Activated CD8-positive, alpha-beta memory T cell treated with anti-CD3 and anti-CD28 coated beads, Interleukin-2, amount 10 ng/mL, durations not matched to agents 7 days and 5 days (primary cell): ENCODE results near the gene RNF4. TPM values are rescaled to one million over a fixed set of nuclear protein-coding genes. Genes with fewer than 3 reads are reported as not detected.

Experiments used
- ATAC-seq: fragments of 150-1000 bp; cut with Tn5 transposase; one replicate; pipeline ENCODE4 v1.10.0; 2021; ENCODE audit warnings: moderate library complexity
- CTCF ChIA-PET: fragments of 350-600 bp; sonication (Branson Sonifier 250); formaldehyde crosslinking; loops from one replicate; lab custom pipeline; 2021; ENCODE audit warnings: antibody characterized with exemption; lab: Charles Lee
- DNase-seq: peaks from one replicate; pipeline ENCODE4 v3.0.0-alpha.2; 2020
- H3K27ac Mint-ChIP-seq: one replicate; pipeline ENCODE4 v1.8.0; 2021; ENCODE audit warnings: mild to moderate bottlenecking, mixed read lengths
- H3K27me3 Mint-ChIP-seq: one replicate; pipeline ENCODE4 v1.8.0; 2021; ENCODE audit warnings: mixed read lengths
- H3K36me3 Mint-ChIP-seq: one replicate; pipeline ENCODE4 v1.8.0; 2021; ENCODE audit warnings: mild to moderate bottlenecking, mixed read lengths
- H3K4me1 Mint-ChIP-seq: one replicate; pipeline ENCODE4 v1.8.0; 2021; ENCODE audit warnings: mixed read lengths
- H3K4me3 Mint-ChIP-seq: one replicate; pipeline ENCODE4 v1.8.0; 2021; ENCODE audit warnings: mild to moderate bottlenecking, moderate library complexity, mixed read lengths
- H3K9me3 Mint-ChIP-seq: one replicate; pipeline ENCODE4 v1.8.0; 2022; ENCODE audit warnings: low read depth, mixed read lengths
- total RNA-seq, 2 experiments: library from RNA; stranded (reverse); gene quantifications; one replicate each; pipeline ENCODE4 v1.2.3, GENCODE V29; 2021

The RNF4 gene
- total RNA-seq, 2 experiments from 2014 or later, result 108 to 116 TPM

DNA sequence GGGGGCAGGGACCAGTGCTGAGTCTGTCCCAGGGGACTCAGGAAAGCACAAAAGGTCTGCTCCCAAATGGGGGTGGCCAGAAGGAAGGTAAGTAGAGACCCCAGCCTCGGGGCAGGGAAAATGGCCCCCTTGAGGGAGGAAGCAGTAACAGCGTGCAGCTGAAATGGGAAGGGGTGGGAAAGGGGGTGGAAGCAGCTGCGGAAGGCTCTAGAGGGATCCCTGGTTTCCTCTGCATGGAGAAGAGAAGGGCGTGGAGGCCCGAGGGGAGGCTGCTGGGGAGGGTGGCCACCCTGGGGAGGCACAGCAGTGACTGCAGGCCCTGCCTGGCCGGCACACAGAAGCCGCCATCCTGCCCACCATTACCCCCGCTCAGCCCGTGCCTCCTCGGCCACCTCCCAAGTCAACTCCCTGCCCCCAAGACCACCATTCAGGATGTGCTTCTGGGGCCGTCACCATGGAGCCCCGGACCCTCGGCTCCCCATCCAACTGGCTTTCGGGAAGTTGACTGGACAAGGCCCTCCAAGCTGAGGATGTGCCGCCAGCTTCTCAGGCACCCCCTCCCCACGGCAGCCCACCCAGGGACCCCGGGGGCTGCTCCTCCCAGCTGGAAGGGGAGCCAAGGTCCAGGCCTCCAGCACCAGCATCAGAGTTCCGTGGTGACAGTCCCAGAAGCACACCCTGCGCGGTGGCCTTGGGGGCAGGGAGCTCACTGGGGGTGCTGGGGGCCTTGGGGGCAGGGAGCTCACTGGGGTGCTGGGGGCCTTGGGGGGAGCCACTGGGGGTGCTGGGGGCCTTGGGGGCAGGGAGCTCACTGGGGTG is 26.5 kb upstream of the RNF4 start:
- no peaks in the 10 kb centered on the region for H3K9me3 Mint-ChIP-seq
- no peaks in the 10 kb centered on the region for H3K27me3 Mint-ChIP-seq
- ATAC-seq (no peak), DNase-seq (no peak)
- no peak overlapping the region for H3K4me3 Mint-ChIP-seq
- no peak overlapping the region for H3K27ac Mint-ChIP-seq
- H3K4me1 Mint-ChIP-seq, result peaks cover 3% of the 10 kb centered on the region
- no peaks in the 10 kb centered on the region for H3K36me3 Mint-ChIP-seq
- CTCF ChIA-PET, result interaction anchor here (0.7 to 7.9 kb wide), 24 partner anchors 9 to 513 kb away, joined by 3 to 71 read pairs (median 6); partner anchors contain the start of genes CFAP99, HAUS3, POLN and RNF4

DNA sequence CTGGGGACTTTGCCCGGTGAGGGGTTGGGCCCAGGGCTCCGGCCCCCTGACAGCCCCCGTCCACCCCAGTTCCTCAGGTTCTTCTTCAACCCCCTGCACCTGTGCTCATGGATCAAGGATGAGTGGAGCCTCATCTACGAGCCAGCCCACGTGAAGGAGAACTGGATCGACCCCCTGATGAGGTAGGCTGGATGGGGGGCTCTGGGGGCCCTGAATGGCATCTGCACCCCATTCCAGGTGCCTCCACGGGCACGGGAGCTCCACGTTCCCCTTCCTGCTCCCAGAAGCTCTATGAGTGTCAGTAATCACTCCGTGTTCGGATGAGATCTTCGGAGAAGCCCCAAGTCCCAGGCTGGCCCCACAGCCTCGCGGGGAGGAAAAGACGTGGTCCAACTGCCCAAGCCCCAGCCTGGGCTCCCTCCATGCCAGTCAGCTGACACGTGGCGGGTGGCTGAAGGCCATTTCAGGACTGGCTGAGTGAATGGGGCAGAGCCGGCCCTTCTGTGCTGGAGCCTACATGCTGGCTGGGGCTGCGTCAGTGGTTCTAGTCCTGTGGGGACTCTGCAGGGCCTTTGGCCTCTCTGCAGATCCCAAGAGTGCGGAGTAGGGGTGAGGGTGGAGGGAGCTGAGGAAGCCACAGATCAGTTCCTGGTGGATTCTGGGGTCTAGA is 25.7 kb upstream of the RNF4 start:
- Mint-ChIP-seq H3K4me1 (peaks cover 3% of the 10 kb centered on the region), H3K4me3 (no peak overlapping the region), H3K27me3 (no peaks in the 10 kb centered on the region), H3K36me3 (no peaks in the 10 kb centered on the region), H3K9me3 (no peaks in the 10 kb centered on the region), H3K27ac (no peak overlapping the region)
- DNase-seq, result no peak
- no peak for ATAC-seq
- CTCF ChIA-PET, result interaction anchor here (2.1 to 7.9 kb wide), 6 partner anchors 15 to 224 kb away, joined by 6 to 71 read pairs (median 12); partner anchors contain the start of genes HAUS3, POLN and RNF4

DNA sequence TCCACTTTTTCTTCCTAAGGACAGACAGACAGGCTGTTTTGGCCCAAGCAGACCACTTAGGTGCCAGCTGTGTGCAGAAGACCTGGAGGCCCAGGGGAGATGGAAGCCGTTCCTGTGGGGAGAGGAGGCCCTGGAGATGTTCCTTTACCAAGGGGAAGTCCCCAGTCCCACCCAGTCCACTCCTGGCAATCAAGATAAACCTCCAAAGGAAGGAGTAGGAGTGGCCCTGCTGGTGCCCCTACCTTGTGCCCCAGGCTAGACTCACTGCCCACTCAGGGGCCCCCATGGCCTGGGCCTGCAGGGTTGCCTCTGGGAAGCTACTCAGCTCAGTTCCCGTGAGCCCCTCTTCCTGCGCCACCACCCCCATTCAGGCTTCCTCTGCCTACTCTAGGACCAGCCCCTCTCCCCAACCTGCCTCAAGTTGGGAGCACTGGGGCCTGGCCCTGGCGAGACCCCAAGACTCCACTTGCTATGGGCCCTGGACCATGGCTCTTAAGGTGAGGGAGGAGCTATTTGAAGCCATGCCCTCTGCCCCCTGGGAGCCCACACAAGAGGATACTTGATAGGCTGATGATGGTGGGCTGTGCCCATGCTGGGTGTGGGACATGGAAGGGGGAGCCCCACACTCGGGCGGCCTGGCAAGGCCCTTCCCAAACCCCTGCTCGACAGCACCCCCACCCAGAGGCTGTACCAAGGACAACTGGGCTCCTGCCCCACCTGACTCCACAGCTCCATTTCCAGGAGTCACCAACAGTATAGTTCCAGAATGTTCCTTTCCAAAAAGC is 24.8 kb upstream of the RNF4 start:
- Mint-ChIP-seq H3K4me3 (no peak overlapping the region), H3K36me3 (no peaks in the 10 kb centered on the region), H3K27me3 (no peaks in the 10 kb centered on the region), H3K9me3 (no peaks in the 10 kb centered on the region), H3K4me1 (peaks cover 3% of the 10 kb centered on the region), H3K27ac (no peak overlapping the region)
- CTCF ChIA-PET, result interaction anchor here (1.7 to 7.9 kb wide), 2 partner anchors 18 to 225 kb away, joined by 5 to 71 read pairs; no protein-coding TSS in a partner anchor
- DNase-seq (no peak), ATAC-seq (no peak)

DNA sequence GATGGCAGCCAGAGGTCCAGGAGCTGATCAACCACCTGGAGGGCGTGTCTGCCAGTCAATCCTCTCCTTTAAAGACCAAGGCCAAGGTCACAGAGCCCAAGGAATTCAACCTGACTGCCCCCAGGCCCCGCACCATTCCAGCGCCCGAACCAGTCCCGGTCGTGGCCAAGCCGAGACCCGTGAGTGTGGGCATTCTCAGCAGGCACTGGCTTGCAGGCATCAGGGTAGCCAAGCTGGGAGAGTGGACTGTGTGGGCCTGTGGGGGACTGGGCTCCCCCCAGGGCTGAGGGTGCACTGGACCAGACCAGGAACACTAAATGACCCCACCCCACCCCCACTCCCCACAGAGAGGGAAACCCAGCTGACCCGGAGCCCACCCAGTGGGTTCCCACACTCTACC is 23.8 kb upstream of the RNF4 start:
- Mint-ChIP-seq H3K4me3 (no peak overlapping the region), H3K4me1 (peaks cover 3% of the 10 kb centered on the region), H3K9me3 (no peaks in the 10 kb centered on the region), H3K27ac (no peak overlapping the region), H3K27me3 (no peaks in the 10 kb centered on the region), H3K36me3 (no peaks in the 10 kb centered on the region)
- DNase-seq, result no peak
- no peak for ATAC-seq
- CTCF ChIA-PET, result interaction anchor here (1.7 to 7.9 kb wide), 2 partner anchors 17 to 226 kb away, joined by 5 to 71 read pairs; no protein-coding TSS in a partner anchor

DNA sequence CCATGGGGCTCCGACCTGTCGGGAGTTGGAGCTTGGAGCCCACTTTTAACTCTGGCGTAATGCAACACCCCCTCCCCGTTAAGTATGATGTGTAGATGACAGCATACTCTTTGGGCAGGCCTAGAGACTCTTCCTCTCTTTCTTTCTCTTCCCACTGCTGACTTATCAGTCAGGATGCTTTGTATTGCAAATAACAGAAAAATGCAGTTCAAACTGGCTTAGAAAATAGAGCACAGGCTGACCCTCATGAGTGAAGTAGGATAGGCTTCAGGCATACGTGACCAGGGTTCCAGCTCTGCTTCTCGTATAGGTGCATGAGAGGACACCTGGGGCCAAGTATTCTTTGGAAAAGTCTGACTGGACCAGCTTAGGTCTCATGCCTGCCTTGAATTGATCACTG is 23.3 kb upstream of the RNF4 start:
- ATAC-seq (no peak), DNase-seq (no peak)
- Mint-ChIP-seq H3K36me3 (no peaks in the 10 kb centered on the region), H3K4me3 (no peak overlapping the region), H3K9me3 (no peaks in the 10 kb centered on the region), H3K27ac (no peak overlapping the region), H3K4me1 (peaks cover 3% of the 10 kb centered on the region), H3K27me3 (no peaks in the 10 kb centered on the region)
- CTCF ChIA-PET, result interaction anchor here (1.7 to 7.9 kb wide), 2 partner anchors 17 to 227 kb away, joined by 5 to 71 read pairs; no protein-coding TSS in a partner anchor

DNA sequence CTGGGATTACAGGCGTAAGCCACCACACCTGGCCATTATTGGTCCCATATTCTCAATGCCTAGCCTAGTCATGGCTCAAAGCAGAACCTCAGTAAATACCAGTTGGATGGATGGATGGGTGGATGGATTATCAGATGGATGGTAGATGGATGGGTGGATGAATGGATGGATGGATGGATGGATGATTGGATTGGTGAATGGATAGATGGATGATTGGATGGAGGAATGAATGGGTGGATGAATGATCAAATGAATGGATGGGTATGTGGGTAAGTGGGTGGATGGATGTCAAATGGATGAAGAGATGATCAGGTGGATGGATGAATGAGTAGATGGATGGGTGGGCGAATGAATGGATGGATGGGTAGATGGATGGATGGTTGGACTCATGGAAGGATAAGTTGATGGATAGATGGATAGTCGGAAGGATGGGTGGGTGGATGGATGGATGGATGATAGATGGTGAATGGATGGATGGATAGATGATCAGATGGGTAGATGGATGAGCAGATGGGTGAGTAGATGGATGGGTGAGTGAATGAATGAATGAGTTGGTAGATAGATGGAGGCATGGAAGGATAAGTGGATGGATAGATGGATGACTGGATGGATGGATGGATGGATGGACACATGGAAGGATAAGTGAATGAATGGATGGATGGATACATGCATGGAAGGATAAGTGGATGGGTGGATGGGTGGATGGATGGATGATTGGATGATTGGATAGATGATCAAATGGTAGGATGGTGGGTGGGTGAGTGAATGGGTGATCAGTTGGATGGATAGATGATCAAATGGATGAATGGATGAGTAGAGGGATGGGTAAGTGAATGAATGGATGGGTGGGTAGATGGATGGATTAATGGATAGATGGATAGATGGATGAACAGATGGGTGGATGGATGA is 22.0 kb upstream of the RNF4 start:
- H3K4me3 Mint-ChIP-seq, result no peak overlapping the region
- CTCF ChIA-PET, result interaction anchor here (7.9 kb wide), 1 partner anchor 228 kb away, joined by 71 read pairs; no protein-coding TSS in a partner anchor
- ATAC-seq (no peak), DNase-seq (no peak)
- H3K27me3 Mint-ChIP-seq, result no peaks in the 10 kb centered on the region
- H3K9me3 Mint-ChIP-seq, result no peaks in the 10 kb centered on the region
- H3K27ac Mint-ChIP-seq, result no peak overlapping the region
- H3K4me1 Mint-ChIP-seq, result no peaks in the 10 kb centered on the region
- no peaks in the 10 kb centered on the region for H3K36me3 Mint-ChIP-seq

DNA sequence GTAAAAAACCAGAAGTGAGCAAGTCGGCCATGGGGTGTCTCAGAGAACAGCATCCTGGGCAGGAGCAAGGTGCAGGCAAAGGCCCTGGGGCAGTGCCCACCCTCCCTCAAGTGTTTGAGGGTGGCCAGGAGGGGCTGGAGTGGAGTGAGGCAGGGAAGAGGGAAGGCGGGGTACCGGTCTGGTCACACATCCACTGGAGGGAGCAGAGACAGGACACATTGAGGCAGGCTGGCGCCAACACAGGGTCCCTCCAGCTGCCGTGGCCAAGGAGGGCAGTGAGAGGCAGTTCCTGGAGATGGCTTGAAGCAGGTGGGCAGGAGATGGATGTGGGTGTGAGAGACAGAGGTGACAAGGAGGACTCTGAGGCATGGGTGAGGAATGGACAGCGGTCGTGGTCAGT is 20.3 kb upstream of the RNF4 start:
- H3K27me3 Mint-ChIP-seq, result no peaks in the 10 kb centered on the region
- no peaks in the 10 kb centered on the region for H3K36me3 Mint-ChIP-seq
- DNase-seq, result no peak
- no peaks in the 10 kb centered on the region for H3K9me3 Mint-ChIP-seq
- no peak overlapping the region for H3K27ac Mint-ChIP-seq
- no peaks in the 10 kb centered on the region for H3K4me1 Mint-ChIP-seq
- CTCF ChIA-PET, result no interaction called here
- ATAC-seq, result no peak
- H3K4me3 Mint-ChIP-seq, result no peak overlapping the region

DNA sequence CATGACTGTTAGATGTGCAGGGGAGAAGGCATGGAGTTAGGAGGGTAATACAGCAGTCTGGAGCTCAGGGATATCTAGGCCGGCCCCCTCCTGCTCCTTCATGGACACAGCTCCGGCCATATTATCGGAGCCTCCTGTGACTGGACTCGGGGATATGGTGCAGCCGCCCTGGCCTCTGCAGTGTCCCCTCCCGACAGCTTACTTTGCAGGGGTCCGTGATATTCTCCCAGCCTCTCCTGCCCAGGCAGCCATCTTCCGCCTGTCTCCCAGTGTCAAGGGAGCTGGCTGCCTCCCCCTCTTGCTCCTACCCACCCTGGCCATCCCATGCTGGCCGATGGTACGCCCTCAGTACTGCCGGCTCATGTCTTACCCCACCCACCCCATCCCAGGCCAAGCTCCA is 19.9 kb upstream of the RNF4 start:
- no peaks in the 10 kb centered on the region for H3K4me1 Mint-ChIP-seq
- H3K4me3 Mint-ChIP-seq, result no peak overlapping the region
- H3K27me3 Mint-ChIP-seq, result no peaks in the 10 kb centered on the region
- no peak for DNase-seq
- no peak for ATAC-seq
- H3K27ac Mint-ChIP-seq, result no peak overlapping the region
- H3K36me3 Mint-ChIP-seq, result no peaks in the 10 kb centered on the region
- H3K9me3 Mint-ChIP-seq, result no peaks in the 10 kb centered on the region
- CTCF ChIA-PET, result interaction anchor here (0.8 to 1.1 kb wide), 2 partner anchors 14 to 229 kb away, joined by 3 read pairs; no protein-coding TSS in a partner anchor

DNA sequence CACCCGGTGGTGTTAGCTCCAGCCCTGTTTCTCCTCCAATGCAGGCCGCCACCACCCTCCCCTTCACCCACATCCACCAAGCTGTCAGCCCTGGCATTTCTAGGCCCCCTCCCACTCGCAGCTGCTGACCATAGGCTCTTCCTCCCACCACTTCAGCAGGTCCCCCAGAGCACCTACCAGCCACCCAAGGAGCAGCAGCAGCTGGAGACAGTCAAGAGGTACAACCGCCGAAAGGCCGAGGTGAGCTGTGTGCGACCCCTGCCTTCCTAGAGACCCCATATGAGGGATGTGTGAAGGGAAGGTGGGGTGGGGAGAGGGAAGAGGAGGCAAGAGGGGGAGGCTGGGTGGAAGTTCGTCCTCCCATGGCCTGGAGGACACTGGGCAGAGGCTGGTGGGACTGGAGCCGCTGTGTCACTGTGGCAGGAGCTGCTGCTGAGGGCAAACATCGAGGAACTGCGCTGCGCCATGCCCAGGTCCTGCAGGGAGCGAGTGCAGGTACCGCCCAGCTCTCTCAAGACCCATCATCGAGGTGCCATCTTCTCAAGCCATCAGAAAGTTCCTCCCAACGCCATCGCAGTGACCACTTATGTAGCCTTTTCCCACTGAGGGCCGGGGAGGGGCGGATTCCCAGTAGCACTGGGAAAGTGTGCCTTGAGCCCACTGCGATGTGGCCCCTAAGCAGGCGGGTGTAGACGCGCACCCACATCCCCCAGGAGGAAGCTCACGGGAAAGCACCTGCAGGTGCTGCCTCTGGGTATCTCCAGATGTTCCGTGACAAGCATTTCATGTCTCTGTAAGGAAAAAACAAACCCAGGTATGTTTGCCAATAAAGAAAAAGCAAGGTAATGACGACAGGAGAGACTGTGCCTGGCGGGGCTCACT is 19.2 kb upstream of the RNF4 start:
- Mint-ChIP-seq H3K27ac (no peak overlapping the region), H3K9me3 (no peaks in the 10 kb centered on the region), H3K4me3 (no peak overlapping the region), H3K36me3 (no peaks in the 10 kb centered on the region), H3K27me3 (no peaks in the 10 kb centered on the region), H3K4me1 (no peaks in the 10 kb centered on the region)
- DNase-seq (no peak), ATAC-seq (no peak)
- CTCF ChIA-PET, result interaction anchor here (0.8 to 2.2 kb wide), 3 partner anchors 8 to 230 kb away, joined by 3 to 10 read pairs (median 3); no protein-coding TSS in a partner anchor

DNA sequence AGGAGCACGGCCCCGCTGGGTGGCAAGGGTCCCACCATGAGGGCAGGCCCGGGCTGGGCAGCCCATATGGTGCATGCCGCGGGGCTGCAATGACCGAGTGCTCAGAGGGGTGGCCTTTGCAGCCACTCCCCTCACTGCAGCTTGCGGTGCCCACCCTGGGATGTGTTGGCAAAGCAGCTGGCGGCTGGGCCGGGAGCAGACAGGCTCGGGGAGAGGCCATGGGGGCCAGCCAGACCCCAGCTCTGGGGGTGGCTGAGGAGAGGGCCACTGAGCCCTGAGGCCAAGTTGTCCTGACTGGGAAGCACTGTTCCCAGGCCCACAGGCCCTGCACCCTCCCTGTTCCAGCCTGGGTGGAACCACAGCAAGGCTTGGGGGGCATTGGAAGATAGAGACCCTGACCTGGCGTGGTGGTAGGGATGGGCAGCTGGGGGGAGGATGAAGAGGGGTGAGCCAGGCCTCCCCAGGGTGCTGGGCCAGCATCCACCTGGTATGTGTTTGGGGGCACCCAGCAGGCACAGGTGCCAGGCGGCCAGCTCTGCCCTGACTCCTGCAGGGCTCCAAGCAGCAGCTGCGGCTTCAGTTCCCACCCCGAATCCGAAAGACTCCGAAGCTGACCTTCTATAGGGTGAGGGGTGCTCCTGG is 18.4 kb upstream of the RNF4 start:
- DNase-seq (no peak), ATAC-seq (no peak)
- Mint-ChIP-seq H3K27ac (no peak overlapping the region), H3K4me1 (no peaks in the 10 kb centered on the region), H3K36me3 (no peaks in the 10 kb centered on the region), H3K27me3 (no peaks in the 10 kb centered on the region), H3K9me3 (no peaks in the 10 kb centered on the region), H3K4me3 (no peak overlapping the region)
- CTCF ChIA-PET, result interaction anchor here (1.1 to 2.2 kb wide), 2 partner anchors 9 to 231 kb away, joined by 3 to 10 read pairs; no protein-coding TSS in a partner anchor

DNA sequence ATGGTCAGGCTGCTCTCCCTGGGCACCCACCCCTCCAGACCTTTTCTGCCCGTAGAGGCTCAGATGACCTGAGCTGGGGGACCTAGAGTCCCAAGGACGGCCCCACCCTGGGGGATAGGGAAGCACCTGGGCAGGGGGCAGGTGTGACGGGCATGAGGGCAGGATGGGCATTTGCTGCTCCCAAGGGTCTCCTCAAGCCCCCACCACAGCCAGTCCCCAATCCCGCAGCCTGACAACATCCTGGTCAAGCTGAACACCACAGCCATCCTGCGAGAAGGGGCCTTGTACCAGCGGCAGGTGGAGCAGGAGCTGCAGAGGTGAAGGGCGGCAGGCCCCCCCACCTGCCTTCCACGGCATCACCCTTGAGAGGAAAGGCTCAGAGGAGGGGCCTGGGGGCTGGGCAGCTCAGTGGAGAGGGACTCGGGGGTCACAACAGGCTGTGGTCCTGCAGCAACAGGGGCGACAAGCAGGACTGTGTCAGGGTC is 17.8 kb upstream of the RNF4 start:
- CTCF ChIA-PET, result interaction anchor here (2.2 kb wide), 1 partner anchor 9 kb away, joined by 10 read pairs; no protein-coding TSS in a partner anchor
- Mint-ChIP-seq H3K27ac (no peak overlapping the region), H3K36me3 (no peaks in the 10 kb centered on the region), H3K9me3 (no peaks in the 10 kb centered on the region), H3K4me3 (no peak overlapping the region), H3K27me3 (no peaks in the 10 kb centered on the region), H3K4me1 (no peaks in the 10 kb centered on the region)
- DNase-seq, result no peak
- ATAC-seq, result no peak
